HG03442 (cell line): ENCODE results near the gene GYG2.
A peak's percentile ranks its signal among the peaks of the same experiment; 100 is the strongest.
"Not testable (repeated sequence)": the region's sequence is repeated elsewhere in the genome, so short reads cannot be mapped to it uniquely, and the experiment has no call there.

ENCODE experiments used
- ATAC-seq: cut with Tn5 transposase; IDR thresholded peaks from one replicate; pipeline ENCODE4 v1.9.1; 2021; ENCODE audit warnings: mild to moderate bottlenecking, moderate library complexity; ENCODE audit not compliant: unreplicated experiment

Gene GYG2

DNA sequence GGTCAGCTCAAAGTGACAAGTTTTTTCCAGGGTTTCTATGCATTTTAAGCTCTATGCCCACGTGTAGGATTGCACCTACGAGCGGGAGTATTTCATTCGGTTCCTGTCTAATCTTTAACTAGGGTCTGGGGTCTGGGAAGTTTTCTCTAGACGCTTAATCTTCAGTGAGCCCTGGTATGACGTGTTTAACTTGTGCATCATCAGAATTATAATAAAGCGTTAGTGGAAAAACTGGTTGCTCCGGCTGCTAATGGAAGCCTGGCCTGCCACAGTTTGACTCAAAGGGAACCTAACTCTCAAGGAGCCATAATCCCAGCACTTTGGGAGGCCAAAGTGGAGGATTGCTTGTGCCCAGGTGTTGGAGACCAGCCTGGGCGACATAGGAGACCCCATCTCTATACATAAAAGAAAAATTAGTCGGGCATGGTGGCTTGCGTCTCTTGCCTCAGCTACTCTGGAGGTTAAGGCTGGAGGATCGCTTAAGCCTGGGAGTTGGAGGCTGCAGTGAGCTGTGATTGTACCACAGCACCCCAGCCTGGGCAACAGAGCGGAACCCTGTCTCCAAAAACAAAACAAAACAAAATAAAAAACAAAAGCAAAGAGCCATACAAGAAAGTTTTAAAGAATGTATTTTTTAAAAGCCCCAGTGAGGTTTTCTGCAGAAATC, 70.2 kb downstream of the GYG2 start:
- no peak for ATAC-seq

DNA sequence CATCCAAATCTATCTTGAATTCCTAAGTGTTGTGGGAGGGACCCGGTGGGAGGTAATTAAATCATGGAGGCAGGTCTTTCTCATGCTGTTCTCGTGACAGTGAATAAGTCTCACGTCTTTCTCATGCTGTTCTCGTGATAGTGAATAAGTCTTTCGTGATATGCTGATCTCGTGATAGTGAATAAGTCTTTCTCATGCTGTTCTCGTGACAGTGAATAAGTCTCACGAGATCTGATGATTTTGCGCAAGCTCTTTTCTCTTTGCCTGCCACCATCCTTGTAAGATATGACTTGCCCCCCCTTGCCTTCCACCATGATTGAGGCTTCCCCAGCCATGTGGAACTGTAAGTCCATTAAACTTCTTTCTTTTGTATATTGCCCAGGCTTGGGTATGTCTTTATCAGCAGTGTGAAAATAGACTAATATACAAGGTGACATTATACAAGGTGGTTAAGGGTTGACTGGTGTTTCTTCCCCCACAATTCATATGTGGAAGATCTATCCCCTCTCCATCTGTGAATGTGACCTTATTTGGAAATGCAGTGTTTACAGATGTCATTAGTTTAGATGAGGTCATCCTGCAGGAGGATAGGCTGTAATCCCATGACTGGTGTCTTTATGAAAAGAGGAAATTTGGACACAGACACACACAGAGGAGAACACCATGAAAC, 72.8 kb downstream of the GYG2 start:
- no peak for ATAC-seq

DNA sequence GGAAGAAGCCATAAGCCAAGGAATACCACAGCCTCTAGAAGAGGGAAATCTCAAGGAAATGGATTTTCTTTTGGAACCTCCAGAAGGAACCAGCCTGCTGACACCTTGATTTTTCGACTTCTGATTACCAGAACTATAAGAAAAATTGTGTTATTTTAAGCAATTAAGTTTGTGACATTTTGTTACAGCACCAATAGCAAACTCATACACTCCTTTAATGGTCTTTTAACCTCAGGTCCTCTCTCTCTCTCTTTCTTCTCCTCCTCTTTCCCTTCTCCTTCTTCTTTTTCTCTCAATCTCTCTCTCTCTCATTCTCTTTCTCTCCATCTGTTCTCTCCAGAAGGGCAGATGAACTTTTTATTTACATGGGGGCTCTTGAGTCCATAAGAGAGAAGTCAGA, 74.1 kb downstream of the GYG2 start:
- ATAC-seq: no peak

DNA sequence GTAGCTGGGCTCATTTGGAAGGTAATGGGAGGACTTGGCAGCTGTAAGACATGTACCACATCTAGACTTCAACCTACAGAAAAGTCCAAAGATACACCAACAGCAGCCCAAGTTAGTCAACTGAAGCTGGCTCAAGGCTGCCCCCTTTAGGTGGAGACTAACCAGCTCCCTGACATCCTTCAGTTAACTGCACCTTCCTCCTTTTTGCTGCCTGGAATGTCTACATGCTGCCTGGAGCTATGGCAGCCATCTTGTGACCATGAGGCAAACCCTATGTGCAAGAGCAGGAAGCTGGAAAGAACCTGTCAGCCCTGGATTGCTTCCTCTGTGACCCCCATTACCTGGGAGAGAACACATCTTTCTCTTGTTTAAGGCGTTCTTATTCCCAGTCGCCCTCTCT, 74.6 kb downstream of the GYG2 start:
- no peak for ATAC-seq

DNA sequence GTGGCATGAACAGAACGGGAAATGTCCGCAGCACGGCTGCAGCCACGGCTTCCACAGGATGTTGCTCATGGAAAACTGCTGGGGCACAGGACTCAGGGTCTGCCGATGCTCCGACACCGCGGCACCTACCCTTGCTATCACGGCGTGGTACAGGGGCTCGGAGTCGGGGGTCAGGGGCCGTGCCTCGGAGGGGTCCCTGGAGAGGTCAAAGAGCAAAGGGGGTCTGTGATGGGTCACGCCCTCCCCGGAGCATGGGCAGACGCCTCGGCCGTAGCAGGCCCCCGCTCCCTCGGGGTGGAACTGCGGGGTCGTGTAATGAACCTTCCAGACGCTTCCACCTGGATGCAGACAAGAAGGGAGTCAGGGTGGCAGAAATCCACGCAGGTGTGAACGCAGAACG, 78.6 kb downstream of the GYG2 start:
- ATAC-seq: no peak

DNA sequence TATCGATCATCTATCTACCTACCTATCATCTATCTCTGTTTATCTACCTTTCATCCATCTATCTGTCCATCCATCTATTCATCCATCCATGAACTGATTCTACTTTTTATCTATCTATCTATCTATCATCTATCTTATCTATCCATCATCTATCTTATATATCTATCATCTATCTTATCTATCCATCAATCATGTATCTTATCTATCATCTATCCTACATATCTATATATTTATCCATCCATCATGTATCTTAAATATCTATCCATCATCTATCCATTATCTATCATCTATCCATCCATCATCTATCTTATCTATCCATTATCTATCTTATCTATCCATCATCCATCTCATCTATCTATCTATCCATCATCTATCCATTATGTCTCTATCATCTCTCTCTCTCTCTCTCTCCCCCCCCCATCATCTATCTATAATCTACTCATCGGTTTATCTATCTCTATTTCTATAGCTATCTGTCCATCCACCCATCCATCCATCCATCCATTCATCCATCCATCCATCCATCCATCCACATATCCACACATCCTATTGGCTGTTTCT, 79.5 kb downstream of the GYG2 start:
- no peak for ATAC-seq

DNA sequence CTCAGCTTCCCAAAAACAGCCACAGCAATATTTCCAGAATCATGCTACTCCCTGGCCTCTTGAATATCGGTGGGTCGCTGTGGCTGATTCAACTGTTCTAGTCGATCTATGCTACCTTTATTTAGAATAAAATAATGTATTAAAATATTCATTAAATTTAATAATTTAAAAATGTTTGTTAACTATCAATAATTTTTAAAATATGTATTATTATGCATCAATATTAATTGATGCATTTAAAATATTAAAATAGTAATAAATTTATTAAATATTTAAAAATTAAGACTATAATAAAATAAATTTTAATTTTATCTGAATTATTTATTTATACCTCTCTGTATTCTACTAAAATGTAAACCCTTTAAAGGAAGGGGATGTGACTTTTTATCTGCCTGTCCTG, 81.4 kb downstream of the GYG2 start:
- no peak for ATAC-seq

DNA sequence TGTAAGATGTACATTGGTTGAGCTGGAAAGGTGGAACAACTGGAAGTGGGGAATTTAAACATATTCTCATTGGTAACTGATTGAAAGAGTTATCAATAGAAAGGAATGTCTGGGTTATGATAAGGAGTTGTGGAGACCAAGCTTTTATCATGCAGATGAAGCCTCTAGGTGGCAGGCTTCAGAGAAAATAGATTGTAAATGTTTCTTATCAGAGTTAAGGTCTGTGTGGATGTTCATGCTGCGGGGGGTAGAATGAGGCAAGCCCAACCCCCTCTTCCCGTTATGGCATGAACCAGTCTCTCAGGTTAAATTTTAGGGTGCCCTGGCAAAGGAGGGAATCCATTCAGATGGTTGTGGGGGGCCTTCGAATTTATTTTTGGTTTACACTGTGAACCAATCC, 84.4 kb downstream of the GYG2 start:
- no peak for ATAC-seq

DNA sequence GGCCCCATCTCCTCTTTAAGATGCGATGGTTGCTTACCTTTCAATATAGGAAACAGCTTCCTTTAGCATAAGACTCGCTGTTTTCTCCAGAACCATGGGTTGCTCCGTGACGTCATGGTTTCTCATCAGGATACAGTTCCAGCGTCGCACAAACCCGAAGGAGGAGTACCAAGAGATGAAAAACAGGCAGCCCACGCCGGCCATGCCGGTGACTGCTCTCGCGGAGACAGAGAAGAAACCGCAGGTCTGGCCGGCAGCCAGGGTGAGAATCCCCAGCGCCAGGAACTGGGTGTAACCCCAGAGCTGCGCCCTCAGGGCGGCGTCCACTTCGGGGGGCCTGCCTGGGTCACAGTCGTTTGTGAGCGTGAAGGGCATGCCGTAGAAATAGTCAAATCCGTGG, 89.0 kb downstream of the GYG2 start:
- no peak for ATAC-seq

DNA sequence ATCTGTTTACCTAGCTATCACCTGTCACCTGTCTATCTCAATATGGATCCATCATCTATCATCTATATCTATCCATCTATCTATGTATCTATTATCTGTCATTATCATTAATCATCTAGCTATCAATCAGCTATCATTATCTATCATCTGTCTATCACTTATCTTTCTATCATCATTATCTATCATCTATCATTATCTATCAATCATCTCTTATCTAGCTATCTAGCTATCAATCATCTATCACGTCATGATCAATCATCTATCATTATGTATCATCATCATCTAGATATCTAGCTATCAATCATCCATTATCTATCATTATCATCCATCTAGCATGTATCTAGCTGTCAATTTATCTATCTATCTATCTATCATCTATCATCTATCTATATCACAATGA, 92.5 kb downstream of the GYG2 start:
- ATAC-seq: no peak

DNA sequence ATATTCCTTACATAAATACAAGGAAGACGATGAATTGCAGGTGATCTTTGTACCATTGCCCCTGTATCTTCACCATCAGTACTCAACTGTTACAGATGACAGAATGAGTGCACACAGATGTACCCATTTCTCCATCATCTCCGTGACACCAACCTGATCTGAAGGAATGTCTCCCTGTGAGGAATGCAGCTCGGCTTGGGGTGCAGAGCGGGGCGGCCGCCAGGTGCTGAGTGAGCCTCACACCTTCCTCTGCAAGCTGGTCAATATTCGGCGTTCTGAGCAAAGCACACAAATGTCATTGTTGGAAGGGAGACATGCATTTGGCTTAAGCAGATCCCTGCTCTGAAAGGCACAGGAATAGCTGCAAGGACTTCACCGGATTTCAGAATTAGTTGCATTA, 93.0 kb downstream of the GYG2 start:
- ATAC-seq: no peak

DNA sequence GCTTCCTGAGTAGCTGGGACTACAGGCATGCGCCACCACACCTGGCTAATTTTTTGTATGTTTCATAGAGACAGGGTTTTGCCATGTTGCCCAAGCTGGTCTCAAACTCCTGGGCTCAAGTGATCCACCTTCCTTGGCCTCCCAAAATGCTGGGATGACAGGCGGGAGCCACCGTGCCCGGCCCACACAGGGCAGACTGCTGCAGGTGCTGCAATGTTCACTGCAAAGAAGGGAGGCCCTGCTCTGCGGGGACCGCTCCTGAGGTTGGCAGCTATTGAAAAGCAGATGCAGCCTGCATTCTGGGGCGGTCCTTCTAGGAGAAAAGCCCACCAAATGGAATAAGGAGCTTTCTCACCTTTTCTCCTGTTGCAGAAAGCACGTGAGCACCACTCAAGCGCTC, 95.4 kb downstream of the GYG2 start:
- ATAC-seq: no peak

DNA sequence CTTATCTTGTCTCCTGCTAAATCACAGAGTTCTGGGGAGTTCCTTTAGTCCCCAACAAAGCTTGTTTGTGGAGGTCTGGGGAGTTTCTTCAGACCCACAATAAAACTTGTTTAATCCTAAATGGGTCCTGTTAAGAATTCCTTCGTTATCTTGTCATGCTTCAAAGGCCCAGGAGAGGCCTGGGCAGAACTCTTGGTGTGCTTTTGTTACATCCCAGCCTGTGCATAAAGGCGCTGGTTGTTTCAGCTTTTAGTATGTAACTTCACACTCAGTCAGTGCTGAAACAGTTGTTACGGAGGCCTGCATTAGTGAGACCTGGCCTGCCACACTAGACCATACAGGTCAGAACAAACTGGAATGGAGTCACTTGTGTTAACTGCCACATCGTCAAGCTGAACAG, 97.5 kb downstream of the GYG2 start:
- ATAC-seq: not testable (repeated sequence)

DNA sequence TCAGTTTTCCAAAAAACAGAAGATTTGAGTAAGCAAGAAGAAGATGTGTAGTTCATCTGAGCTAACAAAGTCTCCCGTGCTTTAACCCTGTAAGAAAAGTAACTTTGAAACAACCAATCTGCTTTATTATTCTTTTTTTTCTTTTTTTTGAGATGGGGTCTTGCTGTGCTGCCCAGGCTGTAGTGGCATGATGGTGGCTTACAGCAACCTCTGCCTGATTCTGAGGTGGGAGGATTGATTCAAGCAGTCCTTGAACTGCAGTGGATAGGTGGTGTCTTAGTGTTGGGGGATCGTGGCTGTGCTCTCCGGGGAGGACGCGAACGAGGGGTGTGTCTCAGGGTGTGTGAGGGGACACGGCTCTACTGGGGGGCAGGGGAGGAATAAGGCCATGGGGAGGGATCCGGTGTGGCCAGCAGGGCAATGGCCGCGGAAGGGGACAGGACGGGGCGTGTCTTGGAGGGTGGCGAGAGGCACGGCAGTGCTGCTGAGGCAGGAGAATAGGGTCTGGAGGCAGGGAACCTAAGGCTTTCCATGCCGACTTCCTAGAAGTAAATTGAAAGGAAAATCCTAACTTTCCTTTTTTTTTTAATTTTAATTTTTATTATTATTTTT, 98.0 kb downstream of the GYG2 start:
- no peak for ATAC-seq

DNA sequence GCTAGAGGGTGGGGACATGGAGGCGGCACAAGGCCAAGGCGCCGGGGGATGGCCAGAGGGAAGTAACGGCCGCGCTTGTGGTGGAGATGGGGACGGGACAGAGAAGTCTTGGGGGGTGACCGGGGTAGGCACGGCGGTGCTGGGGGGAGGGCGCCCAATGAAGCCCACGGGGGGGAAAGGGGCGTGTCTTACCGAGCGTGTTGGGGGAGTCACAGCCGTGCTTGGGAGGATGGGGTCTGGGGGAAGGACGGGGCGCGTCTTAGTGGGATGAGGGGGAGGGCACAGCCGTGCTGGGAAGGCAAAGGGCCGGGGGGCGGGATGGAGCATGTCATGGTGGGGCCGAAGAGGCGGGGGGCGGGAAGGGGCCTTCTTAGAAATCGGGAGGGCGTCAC, 99.5 kb downstream of the GYG2 start:
- no peak for ATAC-seq

DNA sequence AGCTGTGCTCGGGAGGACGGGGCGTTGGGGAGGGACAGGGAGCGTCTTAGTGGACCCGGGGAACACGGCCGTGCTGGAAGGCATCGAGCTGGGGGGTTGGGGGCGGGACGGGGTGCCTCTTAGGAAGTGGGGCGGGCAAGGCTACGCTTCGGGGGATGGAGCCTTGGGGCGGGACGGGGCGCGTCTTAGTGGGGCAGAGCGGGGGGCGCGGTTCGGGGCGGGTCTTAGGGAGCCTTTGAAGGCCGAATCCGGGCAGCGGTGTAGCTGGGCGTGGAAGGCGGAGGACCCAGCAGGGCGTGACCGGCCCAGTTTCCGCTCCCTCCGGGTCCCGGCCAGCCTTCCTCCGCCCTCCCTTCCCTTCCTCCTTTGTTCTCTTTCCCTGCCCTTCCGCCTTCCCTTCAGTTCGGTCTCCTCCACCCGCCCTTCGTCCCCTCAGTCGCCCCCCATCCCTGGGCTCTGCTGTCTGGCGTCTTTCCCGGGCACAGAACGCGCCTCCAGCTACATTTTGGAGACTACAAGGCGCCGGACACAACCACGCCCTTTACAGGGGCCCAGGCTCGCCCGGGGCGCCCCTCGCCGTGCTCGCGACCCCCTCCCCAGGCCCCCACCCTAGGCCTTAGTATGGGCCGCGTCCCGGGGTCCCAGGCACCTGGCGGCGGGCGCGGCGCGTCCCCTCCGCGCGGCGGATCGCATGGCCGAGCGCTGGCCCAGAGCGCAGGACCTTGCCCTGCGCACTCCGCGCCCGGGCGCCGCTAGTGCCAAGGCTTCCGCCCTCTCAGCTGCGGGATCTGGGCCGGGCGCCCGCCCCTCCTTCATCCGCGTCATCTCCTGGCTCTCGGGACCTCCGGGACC, 100.1 kb downstream of the GYG2 start, which contains the start of gene ARSD:
ARSD (minus strand) TSS at position 757 of the 852 bp plus-strand sequence; CDS start at position 693, 64 bp downstream.
- peak; percentile 91 for ATAC-seq

DNA sequence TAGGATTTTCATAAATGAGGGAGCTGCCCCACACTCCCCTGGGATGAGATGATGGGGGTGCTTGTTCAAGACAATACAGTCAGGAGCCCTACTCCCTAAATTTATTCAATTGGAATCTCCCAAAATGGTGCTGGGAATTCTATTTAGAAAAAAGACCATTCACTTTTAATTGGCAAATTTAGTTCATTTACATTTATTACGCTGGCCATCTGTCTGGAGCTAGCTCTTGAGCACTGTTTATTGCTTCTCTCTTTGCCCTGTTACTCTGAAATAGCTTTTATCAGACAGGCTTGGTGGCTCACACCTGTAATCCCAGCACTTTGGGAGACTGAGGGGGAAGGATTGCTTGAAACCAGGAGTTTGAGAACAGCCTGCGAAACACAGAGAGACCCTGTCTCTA, 102.4 kb downstream of the GYG2 start:
- ATAC-seq: no peak

DNA sequence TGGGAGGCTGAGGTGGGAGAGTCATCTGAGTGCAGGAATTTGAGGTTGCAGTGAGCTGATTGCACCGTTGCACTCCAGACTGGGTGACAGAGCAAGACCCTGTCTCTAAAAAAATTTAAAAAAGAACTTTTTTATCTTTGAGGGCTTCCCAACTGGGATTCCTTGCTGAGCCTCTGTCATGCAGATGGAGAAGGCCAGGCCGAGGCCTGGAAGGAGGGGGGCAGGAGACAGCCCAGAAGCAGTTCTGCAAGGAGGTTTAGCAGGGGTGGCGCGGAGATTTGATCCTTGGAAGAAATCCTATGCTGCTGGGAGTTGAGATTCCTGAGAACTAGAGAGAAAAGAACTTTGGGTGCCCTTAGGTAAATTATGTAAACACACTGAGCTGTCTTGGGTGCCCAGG, 102.9 kb downstream of the GYG2 start:
- ATAC-seq: no peak
